ENCODE results near the gene ARHGEF28.
A peak's percentile ranks its signal among the peaks of the same experiment; 100 is the strongest.

Gene ARHGEF28

GRCh38 chr5:73747696-73748380 is 121.8 kb downstream of the ARHGEF28 start:
- DNase-seq, result no peak

GRCh38 chr5:73748510-73749400 is 122.8 kb downstream of the ARHGEF28 start:
- DNase-seq, result no peak

- DNase-seq, result no peak
Measured at GRCh38 chr5:73749485-73750270, 123.7 kb downstream of the ARHGEF28 start.

- DNase-seq, result no peak
Measured at GRCh38 chr5:73751254-73751914, 125.4 kb downstream of the ARHGEF28 start.

GRCh38 chr5:73754254-73754653 is 128.3 kb downstream of the ARHGEF28 start:
- DNase-seq, result no peak

- no peak for DNase-seq
Measured at GRCh38 chr5:73757416-73757815, 131.4 kb downstream of the ARHGEF28 start.

- DNase-seq, result peak; percentile 79
Measured at GRCh38 chr5:73759771-73760170, 133.8 kb downstream of the ARHGEF28 start.

GRCh38 chr5:73763300-73764032 is 137.5 kb downstream of the ARHGEF28 start:
- no peak for DNase-seq

GRCh38 chr5:73764586-73764985 is 138.6 kb downstream of the ARHGEF28 start:
- no peak for DNase-seq

- DNase-seq, result no peak
Measured at GRCh38 chr5:73764996-73765395, 139.0 kb downstream of the ARHGEF28 start.

GRCh38 chr5:73766902-73767301 is 140.9 kb downstream of the ARHGEF28 start:
- no peak for DNase-seq

- DNase-seq, result no peak
Measured at GRCh38 chr5:73770172-73771025, 144.4 kb downstream of the ARHGEF28 start.

GRCh38 chr5:73774924-73775323 is 148.9 kb downstream of the ARHGEF28 start:
- no peak for DNase-seq

- DNase-seq, result no peak
Measured at GRCh38 chr5:73776405-73776804, 150.4 kb downstream of the ARHGEF28 start.

- no peak for DNase-seq
Measured at GRCh38 chr5:73777192-73777591, 151.2 kb downstream of the ARHGEF28 start.

GRCh38 chr5:73780302-73781080 is 154.5 kb downstream of the ARHGEF28 start:
- no peak for DNase-seq

GRCh38 chr5:73781107-73781768 is 155.2 kb downstream of the ARHGEF28 start:
- DNase-seq, result no peak

GRCh38 chr5:73783828-73784227 is 157.8 kb downstream of the ARHGEF28 start:
- DNase-seq, result peak in 1 of 2 experiments; percentile 19

- DNase-seq, result no peak
Measured at GRCh38 chr5:73786043-73786831, 160.2 kb downstream of the ARHGEF28 start.

All from NCI-H526 (cell line).